GM21390 (cell line): ENCODE results near the gene KCNQ5.
"Not testable (repeated sequence)": the region's sequence is repeated elsewhere in the genome, so short reads cannot be mapped to it uniquely, and the experiment has no call there.

ENCODE experiments used
- ATAC-seq: cut with Tn5 transposase; IDR thresholded peaks from one replicate; pipeline ENCODE4 v1.9.1; 2021; ENCODE audit not compliant: unreplicated experiment

KCNQ5 gene

GRCh38 chr6:72621291-72622093 is at the start of gene KCNQ5:
TSS of gene KCNQ5 (plus strand) at chr6:72622064.
- peak; percentile 17 for ATAC-seq

GRCh38 chr6:72579865-72580264 is 42.0 kb upstream of the KCNQ5 start:
- peak; percentile 68 for ATAC-seq

- ATAC-seq, result peak; percentile 77
Measured at GRCh38 chr6:72580281-72580940, 41.5 kb upstream of the KCNQ5 start.

GRCh38 chr6:72580950-72581349 is 40.9 kb upstream of the KCNQ5 start:
- ATAC-seq, result not testable (repeated sequence)

- no peak for ATAC-seq
Measured at GRCh38 chr6:72588155-72588554, 33.7 kb upstream of the KCNQ5 start.

GRCh38 chr6:72589096-72589495 is 32.8 kb upstream of the KCNQ5 start:
- no peak for ATAC-seq

- ATAC-seq, result peak; percentile 89
Measured at GRCh38 chr6:72595812-72596211, 26.1 kb upstream of the KCNQ5 start.

GRCh38 chr6:72616406-72617015 is 5.4 kb upstream of the KCNQ5 start:
- ATAC-seq, result no peak

- no peak for ATAC-seq
Measured at GRCh38 chr6:72617721-72618120, 4.1 kb upstream of the KCNQ5 start.

GRCh38 chr6:72619883-72620696 is 1.8 kb upstream of the KCNQ5 start:
- ATAC-seq, result peak; percentile 61

- ATAC-seq, result no peak
Measured at GRCh38 chr6:72620871-72621290, 983 bp upstream of the KCNQ5 start.

- ATAC-seq, result peak; percentile 24
Measured at GRCh38 chr6:72622094-72622940, 453 bp downstream of the KCNQ5 start.

- ATAC-seq, result no peak
Measured at GRCh38 chr6:72623808-72624207, 1.9 kb downstream of the KCNQ5 start.

GRCh38 chr6:72624557-72625160 is 2.8 kb downstream of the KCNQ5 start:
- ATAC-seq, result no peak

GRCh38 chr6:72626126-72626525 is 4.3 kb downstream of the KCNQ5 start:
- ATAC-seq, result peak; percentile 49

- no peak for ATAC-seq
Measured at GRCh38 chr6:72627539-72627938, 5.7 kb downstream of the KCNQ5 start.

GRCh38 chr6:72631480-72631879 is 9.6 kb downstream of the KCNQ5 start:
- no peak for ATAC-seq

- no peak for ATAC-seq
Measured at GRCh38 chr6:72635636-72636035, 13.8 kb downstream of the KCNQ5 start.

GRCh38 chr6:72636215-72636614 is 14.4 kb downstream of the KCNQ5 start:
- ATAC-seq, result peak; percentile 98

GRCh38 chr6:72636786-72637185 is 14.9 kb downstream of the KCNQ5 start:
- peak; percentile 2 for ATAC-seq
